Measurements from ENCODE around the gene MINPP1. TPM values are rescaled to one million over a fixed set of nuclear protein-coding genes. Genes with fewer than 3 reads are reported as not detected.

The MINPP1 gene, protein sequence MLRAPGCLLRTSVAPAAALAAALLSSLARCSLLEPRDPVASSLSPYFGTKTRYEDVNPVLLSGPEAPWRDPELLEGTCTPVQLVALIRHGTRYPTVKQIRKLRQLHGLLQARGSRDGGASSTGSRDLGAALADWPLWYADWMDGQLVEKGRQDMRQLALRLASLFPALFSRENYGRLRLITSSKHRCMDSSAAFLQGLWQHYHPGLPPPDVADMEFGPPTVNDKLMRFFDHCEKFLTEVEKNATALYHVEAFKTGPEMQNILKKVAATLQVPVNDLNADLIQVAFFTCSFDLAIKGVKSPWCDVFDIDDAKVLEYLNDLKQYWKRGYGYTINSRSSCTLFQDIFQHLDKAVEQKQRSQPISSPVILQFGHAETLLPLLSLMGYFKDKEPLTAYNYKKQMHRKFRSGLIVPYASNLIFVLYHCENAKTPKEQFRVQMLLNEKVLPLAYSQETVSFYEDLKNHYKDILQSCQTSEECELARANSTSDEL
- 24.4 and 27.2 TPM in 2 replicates for total RNA-seq

DNA sequence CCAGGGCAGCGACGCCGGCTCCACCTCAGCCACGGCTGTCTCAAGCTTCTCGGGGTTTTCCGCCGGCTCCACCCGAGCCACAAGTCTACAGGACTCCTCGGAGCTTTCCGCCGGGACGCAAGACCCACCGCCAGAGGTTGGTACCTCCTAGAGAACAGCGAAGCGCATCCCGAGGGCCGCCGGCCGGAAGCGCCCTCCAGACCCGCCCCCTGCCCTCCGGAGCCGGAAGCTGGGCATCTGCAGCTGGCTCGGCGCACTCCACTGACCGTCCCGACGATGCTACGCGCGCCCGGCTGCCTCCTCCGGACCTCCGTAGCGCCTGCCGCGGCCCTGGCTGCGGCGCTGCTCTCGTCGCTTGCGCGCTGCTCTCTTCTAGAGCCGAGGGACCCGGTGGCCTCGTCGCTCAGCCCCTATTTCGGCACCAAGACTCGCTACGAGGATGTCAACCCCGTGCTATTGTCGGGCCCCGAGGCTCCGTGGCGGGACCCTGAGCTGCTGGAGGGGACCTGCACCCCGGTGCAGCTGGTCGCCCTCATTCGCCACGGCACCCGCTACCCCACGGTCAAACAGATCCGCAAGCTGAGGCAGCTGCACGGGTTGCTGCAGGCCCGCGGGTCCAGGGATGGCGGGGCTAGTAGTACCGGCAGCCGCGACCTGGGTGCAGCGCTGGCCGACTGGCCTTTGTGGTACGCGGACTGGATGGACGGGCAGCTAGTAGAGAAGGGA is at the start of gene MINPP1:
MINPP1 (plus strand) TSS at position 254 of the 726 bp plus-strand sequence; CDS start at position 277, 23 bp downstream.

Other genes starting within 250 kb of the MINPP1 start
- gene NUTM2D, start 147.1 kb upstream of the MINPP1 start, total RNA-seq: 1.9 and 4.1 TPM in 2 replicates
- 69.5 and 76.1 TPM in 2 replicates for gene PAPSS2, start 155.0 kb downstream of the MINPP1 start, total RNA-seq

Data from mammary microvascular endothelial cell (primary cell).